Eye (tissue), 1 donor: ENCODE results near the gene HUS1.
"Not testable (repeated sequence)": the region's sequence is repeated elsewhere in the genome, so short reads cannot be mapped to it uniquely, and the experiment has no call there.

Experiments
- DNase-seq: peaks from one replicate; pipeline ENCODE4 v3.0.0-alpha.2; 2015

The HUS1 gene

GRCh38 chr7:47943676-47944474, 35.5 kb downstream of the HUS1 start:
- no peak for DNase-seq

GRCh38 chr7:47942651-47943050, 36.8 kb downstream of the HUS1 start:
- DNase-seq: not testable (repeated sequence)

GRCh38 chr7:47942132-47942531, 37.3 kb downstream of the HUS1 start:
- DNase-seq: no peak

GRCh38 chr7:47941136-47941844, 38.1 kb downstream of the HUS1 start:
- DNase-seq: no peak

- no peak for DNase-seq
Observed at GRCh38 chr7:47940088-47941013, 39.1 kb downstream of the HUS1 start.

- no peak for DNase-seq
Observed at GRCh38 chr7:47939425-47940036, 39.9 kb downstream of the HUS1 start.

- DNase-seq: no peak
Observed at GRCh38 chr7:47938574-47939165, 40.7 kb downstream of the HUS1 start.

GRCh38 chr7:47937711-47938573, 41.5 kb downstream of the HUS1 start:
- no peak for DNase-seq

- peak; percentile 38 for DNase-seq
Observed at GRCh38 chr7:47937065-47937687, 42.2 kb downstream of the HUS1 start.

GRCh38 chr7:47936323-47936722, 43.1 kb downstream of the HUS1 start:
- no peak for DNase-seq

- DNase-seq: no peak
Observed at GRCh38 chr7:47935336-47935735, 44.1 kb downstream of the HUS1 start.

GRCh38 chr7:47934831-47935230, 44.6 kb downstream of the HUS1 start:
- no peak for DNase-seq

- DNase-seq: no peak
Observed at GRCh38 chr7:47933215-47933614, 46.2 kb downstream of the HUS1 start.

GRCh38 chr7:47932466-47933037, 46.9 kb downstream of the HUS1 start:
- DNase-seq: no peak

GRCh38 chr7:47932016-47932415, 47.4 kb downstream of the HUS1 start:
- no peak for DNase-seq

GRCh38 chr7:47931005-47932004, 48.1 kb downstream of the HUS1 start:
- no peak for DNase-seq

- no peak for DNase-seq
Observed at GRCh38 chr7:47924266-47924665, 55.1 kb downstream of the HUS1 start.

- not testable (repeated sequence) for DNase-seq
Observed at GRCh38 chr7:47923081-47923875, 56.1 kb downstream of the HUS1 start.
